Lower leg skin (tissue), 3 donors: ENCODE results near the gene FRY.

ENCODE experiments used
- CTCF ChIP-seq, 3 donors: fragments of 450-650 bp; IDR thresholded peaks; one replicate each; pipeline ENCODE4 v1.5.1; 2016; ENCODE audit warnings: antibody characterized with exemption in 3 of 3, mild to moderate bottlenecking in 3 of 3, moderate library complexity in 2 of 3
- POLR2A ChIP-seq, 2 donors: fragments of 450-650 bp; IDR thresholded peaks; one replicate each; pipeline ENCODE4 v1.6.1; 2016 to 2017; ENCODE audit warnings: antibody characterized with exemption in 2 of 2, mild to moderate bottlenecking in 1 of 2, moderate library complexity in 1 of 2

DNA sequence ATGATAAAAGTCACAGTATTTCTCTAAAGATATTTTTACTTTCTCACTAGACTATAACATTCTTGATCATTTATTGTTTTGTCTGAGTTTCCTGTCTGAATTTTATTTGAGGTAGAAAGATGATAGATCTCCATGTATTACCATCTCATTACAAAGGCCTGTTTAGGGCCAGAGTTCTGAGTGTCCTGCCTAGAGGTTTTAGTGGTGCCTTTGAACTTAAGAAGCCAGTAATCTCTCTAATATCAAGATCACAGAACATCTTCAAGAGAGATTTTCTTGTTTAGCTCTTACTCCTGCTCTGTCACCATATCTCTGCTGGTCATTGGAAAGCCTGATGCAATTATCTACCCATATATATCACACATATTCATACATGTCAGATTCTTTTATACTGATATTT, 182.1 kb downstream of the FRY start:
- TF ChIP-seq CTCF (IDR thresholded peaks at IDR 0.05) (no peak), POLR2A (IDR thresholded peaks at IDR 0.05) (no peak)
